Urothelium cell line (cell line): ENCODE results near the gene MDN1.
"Not testable (repeated sequence)": the region's sequence is repeated elsewhere in the genome, so short reads cannot be mapped to it uniquely, and the experiment has no call there.

Experiments
- DNase-seq: peaks from one replicate; pipeline ENCODE4 v3.0.0; 2011; ENCODE audit warnings: low spot score, mixed read lengths
- FAIRE-seq: peaks from 2 replicates; lab custom pipeline; 2011; peaks lifted over from hg19 to GRCh38; lab: Jason Lieb, UNC

The MDN1 gene, protein sequence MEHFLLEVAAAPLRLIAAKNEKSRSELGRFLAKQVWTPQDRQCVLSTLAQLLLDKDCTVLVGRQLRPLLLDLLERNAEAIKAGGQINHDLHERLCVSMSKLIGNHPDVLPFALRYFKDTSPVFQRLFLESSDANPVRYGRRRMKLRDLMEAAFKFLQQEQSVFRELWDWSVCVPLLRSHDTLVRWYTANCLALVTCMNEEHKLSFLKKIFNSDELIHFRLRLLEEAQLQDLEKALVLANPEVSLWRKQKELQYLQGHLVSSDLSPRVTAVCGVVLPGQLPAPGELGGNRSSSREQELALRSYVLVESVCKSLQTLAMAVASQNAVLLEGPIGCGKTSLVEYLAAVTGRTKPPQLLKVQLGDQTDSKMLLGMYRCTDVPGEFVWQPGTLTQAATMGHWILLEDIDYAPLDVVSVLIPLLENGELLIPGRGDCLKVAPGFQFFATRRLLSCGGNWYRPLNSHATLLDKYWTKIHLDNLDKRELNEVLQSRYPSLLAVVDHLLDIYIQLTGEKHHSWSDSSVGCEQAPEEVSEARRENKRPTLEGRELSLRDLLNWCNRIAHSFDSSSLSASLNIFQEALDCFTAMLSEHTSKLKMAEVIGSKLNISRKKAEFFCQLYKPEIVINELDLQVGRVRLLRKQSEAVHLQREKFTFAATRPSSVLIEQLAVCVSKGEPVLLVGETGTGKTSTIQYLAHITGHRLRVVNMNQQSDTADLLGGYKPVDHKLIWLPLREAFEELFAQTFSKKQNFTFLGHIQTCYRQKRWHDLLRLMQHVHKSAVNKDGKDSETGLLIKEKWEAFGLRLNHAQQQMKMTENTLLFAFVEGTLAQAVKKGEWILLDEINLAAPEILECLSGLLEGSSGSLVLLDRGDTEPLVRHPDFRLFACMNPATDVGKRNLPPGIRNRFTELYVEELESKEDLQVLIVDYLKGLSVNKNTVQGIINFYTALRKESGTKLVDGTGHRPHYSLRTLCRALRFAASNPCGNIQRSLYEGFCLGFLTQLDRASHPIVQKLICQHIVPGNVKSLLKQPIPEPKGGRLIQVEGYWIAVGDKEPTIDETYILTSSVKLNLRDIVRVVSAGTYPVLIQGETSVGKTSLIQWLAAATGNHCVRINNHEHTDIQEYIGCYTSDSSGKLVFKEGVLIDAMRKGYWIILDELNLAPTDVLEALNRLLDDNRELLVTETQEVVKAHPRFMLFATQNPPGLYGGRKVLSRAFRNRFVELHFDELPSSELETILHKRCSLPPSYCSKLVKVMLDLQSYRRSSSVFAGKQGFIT (N-terminal part only)

DNA sequence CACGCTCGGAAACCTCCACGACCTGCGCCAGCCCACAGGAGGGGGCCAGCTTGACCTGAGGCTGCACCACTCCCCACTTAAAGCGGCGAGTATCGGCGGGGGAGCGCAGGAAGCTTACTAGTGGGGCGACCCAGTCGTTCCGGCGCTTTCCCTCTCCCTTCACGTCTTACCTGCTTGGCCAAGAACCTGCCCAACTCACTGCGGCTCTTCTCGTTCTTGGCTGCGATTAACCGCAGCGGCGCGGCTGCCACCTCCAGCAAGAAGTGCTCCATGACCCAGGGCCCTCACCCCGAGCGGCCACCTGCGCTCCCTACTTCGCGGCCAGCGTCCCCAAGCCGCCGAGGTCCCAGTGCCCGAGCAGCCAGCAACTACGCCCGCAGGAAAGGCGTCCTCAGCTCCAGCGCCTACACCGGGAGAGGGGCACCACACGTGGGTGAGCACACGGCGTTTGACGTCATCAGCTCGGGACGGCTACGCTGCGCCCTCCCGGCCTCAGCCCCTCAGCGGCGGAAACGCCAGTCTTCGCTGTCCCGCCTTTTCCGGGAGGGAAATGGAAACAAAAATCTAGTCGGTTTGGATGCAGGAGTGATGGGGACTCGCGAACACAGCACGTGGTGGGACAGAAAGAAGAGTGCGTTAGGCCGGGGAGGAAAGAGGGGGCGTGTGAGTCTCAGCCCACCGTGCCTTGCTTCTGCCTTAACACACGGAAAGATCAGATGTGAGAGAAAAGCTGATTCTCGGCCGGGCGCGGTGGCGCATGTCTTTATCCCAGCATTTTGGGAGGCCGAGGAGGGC, at the start of gene MDN1:
TSS of gene MDN1 (minus strand) at position 459 of the 795 bp plus-strand sequence. CDS start at position 272, 187 bp downstream.
- DNase-seq, result peak; percentile 91
- FAIRE-seq, result peak; percentile 78

DNA sequence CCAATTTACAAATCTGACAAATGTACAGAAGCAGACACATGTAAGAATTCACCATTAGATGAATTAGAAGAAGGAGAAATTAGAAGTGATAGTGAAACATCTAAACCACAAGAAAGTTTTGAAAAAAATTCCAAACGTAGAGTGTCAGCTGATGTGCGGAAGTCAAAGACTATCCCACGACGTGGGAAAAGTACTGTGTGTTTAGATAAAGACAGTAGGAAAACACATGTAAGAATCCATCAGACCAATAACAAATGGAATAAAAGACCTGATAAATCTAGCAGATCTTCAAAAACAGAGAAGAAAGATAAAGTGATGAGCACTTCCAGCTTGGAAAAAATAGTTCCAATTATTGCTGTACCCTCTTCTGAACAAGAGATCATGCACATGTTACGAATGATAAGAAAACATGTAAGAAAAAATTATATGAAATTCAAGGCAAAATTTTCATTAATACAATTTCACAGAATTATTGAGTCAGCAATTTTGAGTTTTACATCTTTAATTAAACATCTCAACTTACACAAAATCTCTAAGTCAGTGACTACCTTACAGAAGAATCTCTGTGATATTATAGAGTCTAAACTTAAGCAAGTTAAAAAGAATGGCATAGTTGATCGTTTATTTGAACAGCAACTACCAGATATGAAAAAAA, 46.6 kb upstream of the MDN1 start:
- no peak for DNase-seq
- FAIRE-seq, result no peak

DNA sequence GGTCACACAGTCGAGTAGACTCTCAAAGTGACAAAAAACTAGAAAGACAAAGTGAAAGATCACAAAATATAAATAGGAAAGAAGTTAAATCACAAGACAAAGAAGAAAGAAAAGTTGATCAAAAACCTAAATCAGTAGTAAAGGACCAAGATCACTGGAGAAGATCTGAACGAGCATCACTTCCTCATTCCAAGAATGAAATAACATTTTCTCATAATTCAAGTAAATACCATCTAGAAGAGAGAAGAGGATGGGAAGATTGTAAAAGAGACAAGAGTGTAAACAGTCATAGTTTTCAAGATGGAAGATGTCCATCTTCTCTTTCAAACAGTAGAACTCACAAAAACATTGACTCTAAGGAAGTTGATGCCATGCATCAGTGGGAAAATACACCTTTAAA, 43.1 kb upstream of the MDN1 start:
- FAIRE-seq, result no peak
- no peak for DNase-seq

DNA sequence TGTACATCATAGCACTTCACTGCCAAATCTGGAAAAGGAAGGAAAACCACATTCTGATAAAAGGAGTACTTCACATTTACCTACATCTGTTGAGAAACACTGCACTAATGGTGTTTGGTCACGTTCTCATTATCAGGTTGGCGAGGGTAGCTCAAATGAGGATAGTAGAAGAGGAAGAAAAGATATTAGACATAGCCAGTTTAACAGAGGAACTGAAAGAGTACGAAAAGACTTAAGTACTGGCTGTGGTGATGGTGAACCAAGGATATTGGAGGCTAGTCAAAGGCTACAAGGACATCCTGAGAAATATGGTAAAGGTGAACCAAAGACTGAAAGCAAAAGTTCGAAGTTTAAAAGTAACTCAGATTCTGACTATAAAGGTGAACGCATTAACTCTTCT, 42.7 kb upstream of the MDN1 start:
- DNase-seq (no peak), FAIRE-seq (no peak)

DNA sequence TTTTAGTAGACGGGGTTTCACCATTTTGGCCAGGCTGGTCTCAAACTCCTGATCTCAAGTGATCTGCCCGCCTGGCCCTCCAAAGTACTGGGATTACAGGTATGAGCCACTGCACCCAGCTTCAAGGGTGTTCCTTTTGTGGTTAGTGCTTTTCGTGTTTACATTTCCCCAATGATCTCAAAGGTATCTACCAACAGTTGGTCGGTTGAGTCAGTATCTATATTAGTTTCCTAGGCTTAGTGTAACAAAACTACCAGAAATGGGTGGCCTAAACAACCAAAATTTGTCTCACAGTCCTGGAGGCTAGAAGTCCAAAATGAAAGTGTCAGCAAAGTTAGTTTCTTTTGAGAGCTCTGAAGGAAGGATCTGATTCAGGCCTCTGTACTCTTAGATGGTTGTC, 40.1 kb upstream of the MDN1 start:
- FAIRE-seq, result no peak
- DNase-seq, result no peak

DNA sequence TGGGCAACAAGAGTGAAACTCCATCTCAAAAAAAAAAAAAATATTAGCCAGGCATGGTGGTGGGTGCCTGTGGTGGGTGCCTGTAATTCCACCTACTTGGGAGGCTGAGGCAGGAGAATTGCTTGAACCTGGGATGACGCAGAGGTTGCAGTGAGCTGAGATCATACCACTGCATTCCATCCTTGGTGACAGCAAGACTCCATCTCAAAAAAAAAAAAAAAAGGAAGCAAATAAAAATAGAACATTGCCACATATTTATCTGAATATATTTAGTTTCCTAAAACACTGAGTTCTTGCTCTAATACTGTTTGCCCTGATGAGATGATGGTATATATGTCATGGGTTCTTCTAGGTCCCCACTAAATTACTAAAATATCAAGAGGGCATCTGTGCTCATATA, 38.4 kb upstream of the MDN1 start:
- DNase-seq, result no peak
- FAIRE-seq, result no peak

DNA sequence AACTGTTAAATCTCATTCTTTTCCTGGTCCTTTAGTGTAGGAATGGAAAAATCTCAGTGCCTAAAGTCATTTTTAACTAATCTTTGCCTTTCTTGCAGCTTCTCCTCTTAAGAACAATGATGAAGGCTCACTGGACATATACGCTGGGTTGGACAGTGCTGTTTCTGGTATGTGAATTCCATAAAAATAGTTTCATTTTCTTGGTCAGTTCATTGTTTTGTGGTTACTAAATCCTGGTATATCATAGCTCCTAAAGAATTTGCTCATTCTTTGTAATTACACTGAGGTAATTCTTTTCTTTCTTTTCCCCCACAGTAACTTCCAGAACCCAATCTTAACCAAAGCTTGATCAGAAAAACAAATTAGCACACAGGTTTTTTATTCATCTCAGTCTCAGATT, 33.5 kb upstream of the MDN1 start:
- no peak for FAIRE-seq

DNA sequence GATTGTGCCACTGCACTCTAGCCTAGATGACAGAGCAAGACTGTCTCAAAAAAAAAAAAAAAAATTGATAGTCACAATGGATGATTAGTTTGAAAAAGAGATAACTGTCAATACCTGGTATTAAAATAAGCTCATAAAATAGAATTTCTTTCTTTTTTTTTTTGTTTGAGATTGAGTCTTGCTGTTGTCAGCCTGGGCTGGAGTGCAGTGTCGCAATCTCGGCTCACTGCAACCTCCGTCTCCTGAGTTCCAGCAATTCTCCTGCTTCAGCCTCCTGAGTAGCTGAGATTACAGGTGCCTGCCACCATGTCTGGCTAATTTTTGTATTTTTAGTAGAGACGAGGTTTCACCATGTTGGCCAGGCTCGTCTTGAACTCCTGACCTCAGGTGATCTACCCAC, 27.9 kb upstream of the MDN1 start:
- not testable (repeated sequence) for FAIRE-seq

More for the DNA sequence above, 33.5 kb upstream of the MDN1 start:
- DNase-seq, result no peak

DNA sequence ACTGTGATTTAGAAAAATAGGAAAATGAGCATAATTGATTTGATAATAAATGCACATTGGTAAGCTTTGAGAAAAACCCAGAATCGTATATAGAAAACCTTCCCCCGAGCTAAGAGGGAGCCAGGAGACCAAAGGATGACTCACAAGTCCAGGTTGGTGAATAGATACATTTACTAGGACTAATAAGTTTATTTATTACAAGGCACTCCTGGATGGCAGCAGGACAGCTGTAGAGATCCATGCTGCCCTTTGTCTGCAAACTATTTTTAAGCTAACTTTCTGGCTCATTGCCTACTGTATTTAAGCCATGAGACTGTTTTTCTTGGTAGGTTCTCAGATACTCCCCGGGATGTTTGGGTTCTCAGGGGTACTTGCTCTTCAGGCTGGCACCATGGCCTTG, 23.5 kb upstream of the MDN1 start:
- DNase-seq, result no peak

More for the DNA sequence above, 27.9 kb upstream of the MDN1 start:
- not testable (repeated sequence) for DNase-seq

DNA sequence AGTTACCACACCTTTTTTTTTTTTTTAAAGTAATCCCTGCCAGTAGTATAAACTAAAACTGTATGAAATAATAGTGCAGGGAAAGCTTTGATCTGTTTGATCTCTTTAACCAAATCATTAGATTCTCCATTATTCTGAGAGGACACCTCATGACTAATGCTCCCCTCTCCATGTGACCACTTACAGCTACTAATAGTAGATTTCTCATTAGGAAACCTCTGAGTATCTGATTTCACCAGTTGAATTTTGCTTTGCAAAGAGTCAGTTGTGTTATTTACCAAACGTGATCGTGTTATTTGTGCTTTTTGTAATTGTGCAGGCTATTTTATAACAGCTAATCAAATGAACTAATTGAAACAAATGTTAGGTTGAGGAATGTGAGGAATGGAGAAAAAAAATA, 22.6 kb upstream of the MDN1 start:
- FAIRE-seq, result no peak

More for the DNA sequence above, 23.5 kb upstream of the MDN1 start:
- no peak for FAIRE-seq

DNA sequence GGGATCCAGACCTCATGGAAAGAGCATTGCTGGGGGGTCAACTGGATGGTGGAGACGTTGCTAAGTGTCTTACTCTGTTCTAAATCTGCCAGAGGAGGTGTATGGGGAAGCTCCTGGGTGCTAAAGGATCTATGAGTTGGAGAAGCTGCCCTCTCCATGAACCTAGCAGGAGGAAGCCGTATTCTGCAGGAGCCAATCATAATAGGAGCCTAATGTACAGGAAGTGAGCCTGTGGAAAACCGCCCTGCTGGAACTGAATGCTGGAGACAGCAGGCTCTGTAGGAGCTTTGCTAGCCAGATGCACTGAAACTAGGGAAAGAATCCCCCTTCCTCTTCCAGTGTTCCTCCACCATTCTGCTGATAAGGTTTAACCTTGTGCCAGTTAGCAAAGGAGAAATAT, 20.9 kb upstream of the MDN1 start:
- no peak for DNase-seq
- no peak for FAIRE-seq

More for the DNA sequence above, 22.6 kb upstream of the MDN1 start:
- DNase-seq, result no peak

DNA sequence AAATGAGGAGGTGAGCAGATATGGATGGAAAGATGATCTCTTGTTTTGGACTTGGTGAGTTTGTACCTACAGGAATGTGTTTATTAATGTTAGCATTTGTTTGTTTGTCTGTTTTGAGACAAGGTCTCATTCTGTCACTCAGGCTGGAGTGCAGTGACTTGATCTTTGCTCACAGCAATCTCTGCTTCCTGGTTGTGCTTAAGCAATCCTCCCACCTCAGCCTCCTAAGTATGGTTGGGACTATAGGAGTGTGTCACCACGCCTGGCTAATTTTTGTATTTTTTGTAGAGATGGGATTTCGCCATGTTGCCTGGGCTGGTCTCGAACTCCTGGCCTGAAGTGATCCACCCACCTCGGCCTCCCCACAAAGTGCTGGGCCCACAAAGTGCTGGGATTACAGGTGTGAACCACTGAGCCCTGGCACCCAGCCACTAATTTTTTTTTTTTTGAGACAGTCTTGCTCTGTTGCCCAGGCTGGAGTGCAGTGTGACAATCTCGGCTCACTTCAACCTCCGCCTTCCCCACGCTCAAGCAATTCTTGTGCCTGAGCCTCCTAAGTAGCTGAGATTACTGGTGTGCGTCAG, 17.1 kb upstream of the MDN1 start:
- FAIRE-seq (no peak), DNase-seq (no peak)

DNA sequence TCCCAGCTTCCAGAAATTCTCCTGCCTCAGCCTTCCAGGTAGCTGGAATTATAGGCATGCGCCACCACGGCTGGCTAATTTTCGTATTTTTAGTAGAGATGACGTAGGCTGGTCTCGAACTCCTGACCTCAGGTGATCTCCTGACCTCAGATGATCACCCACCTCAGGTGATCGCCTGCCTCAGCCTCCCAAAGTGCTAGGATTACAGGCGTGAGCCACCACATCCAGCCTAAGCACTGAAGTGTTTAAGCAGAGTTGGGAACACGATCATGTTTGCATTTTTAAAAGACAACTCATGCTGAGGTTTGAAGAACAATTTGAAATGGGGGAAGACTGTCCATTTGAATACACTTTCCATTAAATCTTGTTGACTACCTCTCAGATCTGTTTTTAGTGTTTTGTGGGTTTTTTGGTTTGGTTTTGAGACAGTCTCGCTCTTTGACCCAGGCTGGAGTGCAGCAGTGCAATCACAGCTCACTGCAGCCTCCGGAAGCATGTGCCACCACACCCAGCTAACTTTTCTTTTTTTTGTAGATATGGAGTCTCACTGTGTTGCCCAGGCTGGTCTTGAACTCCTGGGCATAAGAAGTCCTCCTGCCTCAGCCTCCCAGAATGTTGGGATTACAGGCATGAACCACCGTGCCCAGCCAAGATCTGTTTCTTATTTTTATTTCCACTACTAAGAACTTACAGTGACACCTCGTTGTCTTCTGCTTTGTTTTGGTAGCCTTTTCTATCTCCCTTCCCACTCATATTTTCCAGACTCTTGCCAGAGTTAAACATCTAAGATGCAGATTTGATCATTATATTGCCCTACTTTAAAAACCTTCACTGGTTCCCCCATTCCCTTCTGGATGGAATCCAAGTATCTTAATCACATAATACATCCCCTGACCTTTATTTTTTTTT, 15.5 kb upstream of the MDN1 start:
- FAIRE-seq (no peak), DNase-seq (no peak)

DNA sequence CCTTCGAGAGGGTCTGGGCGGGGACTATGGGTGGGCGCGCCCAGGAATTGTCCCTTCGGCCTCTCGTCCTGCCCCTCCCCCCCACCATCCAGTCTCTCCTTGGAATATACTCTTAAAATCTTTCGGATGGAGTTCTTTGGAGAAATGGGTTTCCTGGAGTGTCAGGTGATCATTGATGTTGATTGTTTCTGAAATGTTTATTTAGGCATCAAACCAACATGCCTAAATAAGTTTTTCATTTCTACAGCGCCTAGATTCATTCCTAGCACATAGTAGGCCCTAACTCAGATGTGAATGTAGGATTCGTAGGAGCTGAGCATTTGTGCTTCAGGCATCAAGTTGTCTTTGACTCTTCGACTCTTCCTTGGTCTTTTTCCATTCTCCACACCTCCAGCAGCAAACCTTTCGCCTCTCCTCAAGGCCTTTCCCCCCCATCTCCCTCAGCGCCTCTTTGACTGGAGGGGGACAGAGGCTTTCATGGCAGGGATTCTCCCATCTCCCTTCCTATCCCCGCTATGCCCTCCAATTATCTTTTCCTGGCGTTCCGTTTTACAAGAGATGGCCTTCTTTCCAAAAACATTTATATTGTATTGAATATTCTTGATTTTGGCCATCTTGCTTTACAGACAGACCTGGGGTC, 10.7 kb upstream of the MDN1 start:
- no peak for DNase-seq
- no peak for FAIRE-seq

DNA sequence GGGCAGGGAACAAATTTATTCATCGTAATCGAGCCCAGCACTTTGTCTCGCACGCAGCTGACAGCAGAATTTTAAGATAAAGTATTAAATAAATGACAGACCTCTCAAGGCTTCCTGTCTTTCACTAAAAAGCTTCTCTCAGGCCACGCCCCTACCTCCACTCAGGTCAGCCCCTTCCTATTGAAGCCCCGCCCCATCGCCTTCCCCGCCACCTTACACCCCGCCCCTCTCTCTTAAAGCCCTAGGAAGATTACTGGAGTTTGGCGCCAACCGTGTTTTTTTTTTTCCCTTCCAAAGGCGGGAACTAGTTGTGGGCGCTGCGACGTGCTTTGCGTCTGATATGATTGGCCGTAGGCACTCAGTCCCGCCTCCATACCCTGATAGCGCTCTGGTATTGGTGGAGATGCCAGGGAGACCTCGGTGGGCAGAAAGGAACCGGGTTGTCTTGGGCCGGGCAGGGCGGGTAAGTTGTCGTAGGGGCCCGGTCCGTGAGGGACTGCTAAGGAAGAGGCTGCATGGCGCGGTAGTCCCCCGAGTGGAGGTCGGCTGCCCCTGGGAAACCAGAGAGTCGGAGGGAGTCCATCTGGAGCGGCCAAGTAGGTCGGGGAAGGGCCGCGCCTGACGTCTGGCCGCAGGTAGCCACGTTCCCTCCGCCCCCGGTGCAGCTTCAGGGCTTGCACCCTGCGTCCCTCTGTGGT, 10.0 kb upstream of the MDN1 start, which contains the start of gene CASP8AP2:
TSS of gene CASP8AP2 (plus strand) at position 409 of the 698 bp plus-strand sequence.
- FAIRE-seq (no peak), DNase-seq (peak; percentile 90)

DNA sequence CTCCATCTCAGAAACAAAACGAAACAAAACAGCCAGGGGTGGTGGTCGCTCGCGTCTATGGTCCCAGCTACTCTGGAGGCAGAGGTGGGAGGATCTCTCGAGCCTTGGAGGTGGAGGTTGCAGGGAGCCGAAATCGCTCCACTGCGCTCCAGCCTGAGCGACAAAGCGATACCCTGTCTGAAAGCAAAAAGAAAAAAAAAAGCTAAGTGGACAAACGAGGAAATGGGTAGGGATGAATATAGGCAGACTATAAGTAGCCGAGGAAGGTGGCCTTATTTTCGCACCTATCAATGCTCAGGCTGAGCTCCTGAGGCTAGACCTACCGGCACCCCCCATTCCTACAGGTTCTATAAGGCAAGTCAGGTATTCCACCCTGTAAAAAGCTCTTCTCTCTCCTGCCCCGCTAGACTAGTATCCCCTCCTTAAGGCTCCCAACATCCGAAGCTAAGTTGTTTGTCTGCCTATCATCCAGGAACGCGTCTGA, 9.4 kb upstream of the MDN1 start:
- no peak for FAIRE-seq
- DNase-seq, result no peak

DNA sequence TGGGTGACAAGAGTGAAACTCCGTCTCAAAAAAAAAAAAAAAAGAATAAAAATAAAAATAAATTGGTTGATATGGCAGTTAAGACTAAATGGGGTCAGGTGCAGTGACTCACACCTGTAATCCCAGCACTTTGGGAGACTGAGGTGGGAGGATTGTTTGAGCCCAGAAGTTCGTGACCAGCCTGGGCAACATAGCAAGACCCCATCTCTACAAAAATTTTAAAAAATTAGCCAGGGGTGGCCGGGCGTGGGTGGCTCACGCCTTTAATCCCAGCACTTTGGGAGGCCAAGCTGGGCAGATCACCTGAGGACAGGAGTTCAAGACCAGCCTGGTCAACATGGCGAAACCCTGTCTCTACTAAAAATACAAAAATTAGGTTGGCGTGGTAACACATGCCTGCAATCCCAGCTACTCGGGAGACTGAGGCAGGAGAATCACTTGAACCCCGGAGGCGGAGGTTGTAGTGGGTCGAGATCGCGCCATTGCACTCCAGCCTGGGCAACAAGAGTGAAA, 8.9 kb upstream of the MDN1 start:
- DNase-seq, FAIRE-seq: not testable (repeated sequence)
